ENCODE results near the gene LCOR. TPM values are rescaled to one million over a fixed set of nuclear protein-coding genes. Genes with fewer than 3 reads are reported as not detected.

LCOR gene
- total and polyA plus RNA-seq, 2 donors (not counting 1 experiment from before 2014, with no cell fraction given): 15.0 to 15.7 TPM

- Histone ChIP-seq H3K79me2 (ENCODE audit: control insufficient read depth, insufficient read depth, low read length) (no peaks in the 10 kb centered on the region), H4K20me1 (ENCODE audit: control insufficient read depth, extremely low read depth, insufficient read depth, low read length) (no peaks in the 10 kb centered on the region), H3K4me1 (ENCODE audit: control insufficient read depth, extremely low read depth, insufficient read depth, low read length) (peaks cover 3% of the 10 kb centered on the region), H3K27me3 (ENCODE audit: control insufficient read depth, insufficient read depth, low read length) (no peaks in the 10 kb centered on the region), H3K9me3 (ENCODE audit: control insufficient read depth, insufficient read depth, low read depth, low read length) (no peaks in the 10 kb centered on the region), H3K27ac (ENCODE audit: insufficient read depth, low read length) (no peak overlapping the region), H3K9ac (ENCODE audit: insufficient read depth, low read length) (no peak overlapping the region), H2AFZ (ENCODE audit: low read length) (no peak overlapping the region), H3K4me3 (replicated peaks in 1 of 4; ENCODE audit: control extremely low read depth in 1 of 4, insufficient read depth in 1 of 4, low read depth in 3 of 4, low read length in 4 of 4) (no peak overlapping the region), H3K4me2 (ENCODE audit: extremely low read depth, insufficient read depth, low read length) (no peak overlapping the region), H3K36me3 (ENCODE audit: control insufficient read depth, insufficient read depth, low read length) (peaks cover 7% of the 10 kb centered on the region)
- no peak for TF ChIP-seq EZH2 (IDR thresholded peaks at IDR 0.05; ENCODE audit: low read length, missing control alignments)
- no peak for TF ChIP-seq CTCF (conservative IDR thresholded peaks at IDR 0.05 in 1 of 2, IDR thresholded peaks at IDR 0.05 in 1 of 2; ENCODE audit: low read depth in 1 of 2, low read length in 2 of 2)
- DNase-seq (ENCODE audit: low read depth in 2 of 2): no peak
Measured at GRCh38 chr10:96958071-96958470, 126.0 kb downstream of the LCOR start.

- no peaks in the 10 kb centered on the region for H3K27me3 ChIP-seq (ENCODE audit: control insufficient read depth, insufficient read depth, low read length)
- no peaks in the 10 kb centered on the region for H3K79me2 ChIP-seq (ENCODE audit: control insufficient read depth, insufficient read depth, low read length)
- H3K27ac ChIP-seq (ENCODE audit: insufficient read depth, low read length): no peak overlapping the region
- H4K20me1 ChIP-seq (ENCODE audit: control insufficient read depth, extremely low read depth, insufficient read depth, low read length): no peaks in the 10 kb centered on the region
- no peaks in the 10 kb centered on the region for H3K9me3 ChIP-seq (ENCODE audit: control insufficient read depth, insufficient read depth, low read depth, low read length)
- DNase-seq (ENCODE audit: low read depth in 2 of 2): peak in 1 of 2 donors; percentile 17
- H3K4me1 ChIP-seq (ENCODE audit: control insufficient read depth, extremely low read depth, insufficient read depth, low read length): peaks cover 3% of the 10 kb centered on the region
- no peak overlapping the region for H3K4me2 ChIP-seq (ENCODE audit: extremely low read depth, insufficient read depth, low read length)
- no peak overlapping the region for H2AFZ ChIP-seq (ENCODE audit: low read length)
- H3K9ac ChIP-seq (ENCODE audit: insufficient read depth, low read length): no peak overlapping the region
- peaks cover 7% of the 10 kb centered on the region for H3K36me3 ChIP-seq (ENCODE audit: control insufficient read depth, insufficient read depth, low read length)
- no peak overlapping the region for H3K4me3 ChIP-seq (replicated peaks in 1 of 4; ENCODE audit: control extremely low read depth in 1 of 4, insufficient read depth in 1 of 4, low read depth in 3 of 4, low read length in 4 of 4)
- no peak for TF ChIP-seq CTCF (conservative IDR thresholded peaks at IDR 0.05 in 1 of 2, IDR thresholded peaks at IDR 0.05 in 1 of 2; ENCODE audit: low read depth in 1 of 2, low read length in 2 of 2)
- TF ChIP-seq EZH2 (IDR thresholded peaks at IDR 0.05; ENCODE audit: low read length, missing control alignments): no peak
Measured at GRCh38 chr10:96959733-96960132, 127.6 kb downstream of the LCOR start.

- TF ChIP-seq EZH2 (IDR thresholded peaks at IDR 0.05; ENCODE audit: low read length, missing control alignments) (no peak), CTCF (conservative IDR thresholded peaks at IDR 0.05 in 1 of 2, IDR thresholded peaks at IDR 0.05 in 1 of 2; ENCODE audit: low read depth in 1 of 2, low read length in 2 of 2) (no peak)
- no peak overlapping the region for H3K4me2 ChIP-seq (ENCODE audit: extremely low read depth, insufficient read depth, low read length)
- H3K79me2 ChIP-seq (ENCODE audit: control insufficient read depth, insufficient read depth, low read length): no peaks in the 10 kb centered on the region
- DNase-seq (ENCODE audit: low read depth in 2 of 2): peak in 1 of 2 donors; percentile 45
- peaks cover 3% of the 10 kb centered on the region for H3K4me1 ChIP-seq (ENCODE audit: control insufficient read depth, extremely low read depth, insufficient read depth, low read length)
- H3K4me3 ChIP-seq (replicated peaks in 1 of 4; ENCODE audit: control extremely low read depth in 1 of 4, insufficient read depth in 1 of 4, low read depth in 3 of 4, low read length in 4 of 4): no peak overlapping the region
- H3K9me3 ChIP-seq (ENCODE audit: control insufficient read depth, insufficient read depth, low read depth, low read length): no peaks in the 10 kb centered on the region
- H3K27ac ChIP-seq (ENCODE audit: insufficient read depth, low read length): no peak overlapping the region
- H4K20me1 ChIP-seq (ENCODE audit: control insufficient read depth, extremely low read depth, insufficient read depth, low read length): no peaks in the 10 kb centered on the region
- H3K36me3 ChIP-seq (ENCODE audit: control insufficient read depth, insufficient read depth, low read length): no peaks in the 10 kb centered on the region
- no peak overlapping the region for H2AFZ ChIP-seq (ENCODE audit: low read length)
- H3K9ac ChIP-seq (ENCODE audit: insufficient read depth, low read length): no peak overlapping the region
- no peaks in the 10 kb centered on the region for H3K27me3 ChIP-seq (ENCODE audit: control insufficient read depth, insufficient read depth, low read length)
Measured at GRCh38 chr10:96960872-96961271, 128.8 kb downstream of the LCOR start.

Measured in fibroblast of lung (primary cell).